Astrocyte (in vitro differentiated cells and primary cell): ENCODE measurements around the gene USP36. TPM values are rescaled to one million over a fixed set of nuclear protein-coding genes. Genes with fewer than 3 reads are reported as not detected.
A peak's percentile ranks its signal among the peaks of the same experiment; 100 is the strongest.

Experiments
- DNase-seq: peaks from one replicate; pipeline ENCODE4 v3.0.0-alpha.2; 2010; ENCODE audit warnings: low read depth
- FAIRE-seq: peaks from 2 replicates; lab custom pipeline; 2011; peaks lifted over from hg19 to GRCh38; lab: Jason Lieb, UNC
- H2AFZ ChIP-seq: 2 replicates; pipeline ENCODE4 v1.6.0; 2012; ENCODE audit warnings: low read depth, low read length, inconsistent platforms
- H3K27ac ChIP-seq: 2 replicates; pipeline ENCODE4 v1.5.1; 2011; ENCODE audit warnings: low read depth, low read length, inconsistent platforms
- H3K27me3 ChIP-seq: 2 replicates; pipeline ENCODE4 v1.6.0; 2011; ENCODE audit warnings: low read length, inconsistent platforms; ENCODE audit not compliant: insufficient read depth
- H3K36me3 ChIP-seq: 2 replicates; pipeline ENCODE4 v1.5.1; 2011; ENCODE audit warnings: low read length, inconsistent platforms; ENCODE audit not compliant: insufficient read depth
- H3K4me1 ChIP-seq: 2 replicates; pipeline ENCODE4 v1.5.1; 2011; ENCODE audit warnings: low read length, inconsistent platforms; ENCODE audit not compliant: insufficient read depth
- H3K4me2 ChIP-seq: 2 replicates; pipeline ENCODE4 v1.6.0; 2012; ENCODE audit warnings: low read length, inconsistent platforms
- H3K4me3 ChIP-seq: 2 replicates; pipeline ENCODE4 v1.5.1; 2011; ENCODE audit warnings: low read depth, mild to moderate bottlenecking, low read length, inconsistent platforms; ENCODE audit not compliant: insufficient read depth
- H3K79me2 ChIP-seq: 2 replicates; pipeline ENCODE4 v1.6.0; 2012; ENCODE audit warnings: mild to moderate bottlenecking, low read length, inconsistent platforms; ENCODE audit not compliant: insufficient read depth
- H3K9ac ChIP-seq: 2 replicates; pipeline ENCODE4 v1.6.0; 2012; ENCODE audit warnings: mild to moderate bottlenecking, low read length, inconsistent platforms
- H3K9me3 ChIP-seq: 2 replicates; pipeline ENCODE4 v1.5.1; 2012; ENCODE audit warnings: low read depth, mild to moderate bottlenecking, low read length, inconsistent platforms; ENCODE audit not compliant: insufficient read depth
- H4K20me1 ChIP-seq: 2 replicates; pipeline ENCODE4 v1.6.0; 2012; ENCODE audit warnings: low read length, inconsistent platforms; ENCODE audit not compliant: insufficient read depth
- H3K27ac Mint-ChIP-seq: one replicate; pipeline ENCODE4 v1.8.0; 2021; ENCODE audit warnings: mild to moderate bottlenecking, mixed read lengths; ENCODE audit not compliant: unreplicated experiment
- H3K27me3 Mint-ChIP-seq: one replicate; pipeline ENCODE4 v1.8.0; 2021; ENCODE audit warnings: low read depth, mixed read lengths; ENCODE audit not compliant: unreplicated experiment
- H3K36me3 Mint-ChIP-seq: one replicate; pipeline ENCODE4 v1.8.0; 2021; ENCODE audit warnings: low read depth, mixed read lengths; ENCODE audit not compliant: unreplicated experiment
- H3K4me1 Mint-ChIP-seq: one replicate; pipeline ENCODE4 v1.8.0; 2021; ENCODE audit warnings: low read depth, mixed read lengths; ENCODE audit not compliant: unreplicated experiment
- H3K4me3 Mint-ChIP-seq: one replicate; pipeline ENCODE4 v1.8.0; 2021; ENCODE audit warnings: mild to moderate bottlenecking, moderate library complexity, mixed read lengths; ENCODE audit not compliant: unreplicated experiment
- H3K9me3 Mint-ChIP-seq: one replicate; pipeline ENCODE4 v1.8.0; 2021; ENCODE audit warnings: mild to moderate bottlenecking, mixed read lengths; ENCODE audit not compliant: unreplicated experiment
- CTCF ChIP-seq: IDR thresholded peaks from 2 replicates; pipeline ENCODE4 v1.5.1; 2011; ENCODE audit warnings: low read depth, mild to moderate bottlenecking, inconsistent platforms, low read length, moderate library complexity; ENCODE audit not compliant: insufficient read depth
- EZH2 ChIP-seq: IDR thresholded peaks from 2 replicates; pipeline ENCODE4 v1.6.1; 2012; ENCODE audit warnings: mild to moderate bottlenecking, low read length, inconsistent platforms; ENCODE audit not compliant: insufficient read depth
- total RNA-seq: library from RNA; stranded (reverse); gene quantifications from 2 replicates; pipeline ENCODE4 v1.2.1, GENCODE V29; 2021

USP36 gene
- total RNA-seq, 1 donor from 2014 or later: 51.0 TPM

GRCh38 chr17:78748730-78749317 is 91.8 kb downstream of the USP36 start:
- Histone ChIP-seq H3K4me2 (peak overlapping the region; percentile 46), H3K4me3 (no peak overlapping the region), H2AFZ (no peak overlapping the region), H3K9me3 (no peaks in the 10 kb centered on the region), H3K27me3 (no peaks in the 10 kb centered on the region), H4K20me1 (peaks cover 35% of the 10 kb centered on the region), H3K9ac (no peak overlapping the region), H3K27ac (no peak overlapping the region), H3K79me2 (peaks cover 28% of the 10 kb centered on the region), H3K36me3 (no peaks in the 10 kb centered on the region), H3K4me1 (no peaks in the 10 kb centered on the region)
- peak; percentile 48 for DNase-seq
- H3K27ac Mint-ChIP-seq: no peak overlapping the region
- H3K4me3 Mint-ChIP-seq: no peak overlapping the region
- no peaks in the 10 kb centered on the region for H3K36me3 Mint-ChIP-seq
- peaks cover 17% of the 10 kb centered on the region for H3K4me1 Mint-ChIP-seq
- no peaks in the 10 kb centered on the region for H3K27me3 Mint-ChIP-seq
- H3K9me3 Mint-ChIP-seq: no peaks in the 10 kb centered on the region
- FAIRE-seq: no peak
- TF ChIP-seq CTCF (no peak), EZH2 (no peak)

- H3K36me3 ChIP-seq: no peaks in the 10 kb centered on the region
- no peaks in the 10 kb centered on the region for H3K4me1 ChIP-seq
- no peaks in the 10 kb centered on the region for H3K27me3 Mint-ChIP-seq
- H2AFZ ChIP-seq: no peak overlapping the region
- H3K9me3 Mint-ChIP-seq: no peaks in the 10 kb centered on the region
- peak overlapping the region; percentile 63 for H3K27ac Mint-ChIP-seq
- H3K4me3 Mint-ChIP-seq: no peak overlapping the region
- peak overlapping the region; percentile 46 for H3K4me2 ChIP-seq
- no peaks in the 10 kb centered on the region for H3K27me3 ChIP-seq
- peaks cover 17% of the 10 kb centered on the region for H3K4me1 Mint-ChIP-seq
- H4K20me1 ChIP-seq: peaks cover 35% of the 10 kb centered on the region
- no peak overlapping the region for H3K27ac ChIP-seq
- DNase-seq: no peak
- FAIRE-seq: no peak
- peaks cover 25% of the 10 kb centered on the region for H3K79me2 ChIP-seq
- H3K36me3 Mint-ChIP-seq: peaks cover under 1% of the 10 kb centered on the region
- H3K9me3 ChIP-seq: no peaks in the 10 kb centered on the region
- no peak overlapping the region for H3K9ac ChIP-seq
- no peak overlapping the region for H3K4me3 ChIP-seq
- TF ChIP-seq CTCF (no peak), EZH2 (no peak)
These were observed 92.4 kb downstream of the USP36 start for GRCh38 chr17:78748048-78748729.

GRCh38 chr17:78747488-78747887 is 93.1 kb downstream of the USP36 start:
- Histone ChIP-seq H3K79me2 (peaks cover 23% of the 10 kb centered on the region), H3K4me1 (no peaks in the 10 kb centered on the region), H4K20me1 (peaks cover 31% of the 10 kb centered on the region), H3K9ac (no peak overlapping the region), H3K27ac (no peak overlapping the region), H3K27me3 (no peaks in the 10 kb centered on the region), H3K4me3 (no peak overlapping the region), H3K9me3 (no peaks in the 10 kb centered on the region), H3K36me3 (no peaks in the 10 kb centered on the region), H3K4me2 (no peak overlapping the region), H2AFZ (no peak overlapping the region)
- Mint-ChIP-seq H3K4me1 (peaks cover 17% of the 10 kb centered on the region), H3K4me3 (no peak overlapping the region), H3K27ac (no peak overlapping the region), H3K27me3 (no peaks in the 10 kb centered on the region), H3K36me3 (peaks cover 2% of the 10 kb centered on the region), H3K9me3 (no peaks in the 10 kb centered on the region)
- TF ChIP-seq EZH2 (no peak), CTCF (no peak)
- DNase-seq (no peak), FAIRE-seq (no peak)
